Neuronal stem cell (in vitro differentiated cells): Measurements from ENCODE around the gene CCL20. TPM values are rescaled to one million over a fixed set of nuclear protein-coding genes. Genes with fewer than 3 reads are reported as not detected.

Experiments used
- DNase-seq: peaks from one replicate; pipeline ENCODE4 v3.0.0-alpha.2; 2013; ENCODE audit warnings: low spot score
- H2AFZ ChIP-seq: one replicate; pipeline ENCODE4 v1.6.1; 2013; ENCODE audit warnings: mild to moderate bottlenecking, low read length, inconsistent platforms
- H2AK5ac ChIP-seq: 2 replicates; pipeline ENCODE4 v1.6.1; 2013; ENCODE audit warnings: low read depth, mild to moderate bottlenecking, inconsistent platforms, low read length, moderate library complexity, mixed read lengths
- H2BK120ac ChIP-seq: 2 replicates; pipeline ENCODE4 v1.6.1; 2013; ENCODE audit warnings: low read depth, mild to moderate bottlenecking, inconsistent platforms, low read length, moderate library complexity, mixed read lengths
- H2BK12ac ChIP-seq: one replicate; pipeline ENCODE4 v1.6.1; 2013; ENCODE audit warnings: low read length, inconsistent platforms
- H2BK15ac ChIP-seq: 2 replicates; pipeline ENCODE4 v1.6.1; 2013; ENCODE audit warnings: mild to moderate bottlenecking, low read length, inconsistent platforms, mixed read lengths
- H2BK5ac ChIP-seq: one replicate; pipeline ENCODE4 v1.6.1; 2013; ENCODE audit warnings: inconsistent platforms, mild to moderate bottlenecking, low read length, moderate library complexity
- H3K14ac ChIP-seq: one replicate; pipeline ENCODE4 v1.6.1; 2013; ENCODE audit warnings: low read length, inconsistent platforms
- H3K18ac ChIP-seq: 2 replicates; pipeline ENCODE4 v1.6.1; 2013; ENCODE audit warnings: low read length, inconsistent platforms
- H3K23ac ChIP-seq: 2 replicates; pipeline ENCODE4 v1.6.1; 2013; ENCODE audit warnings: low read depth, mild to moderate bottlenecking, mixed read lengths, low read length, inconsistent platforms; ENCODE audit not compliant: poor library complexity
- H3K27ac ChIP-seq: replicated peaks from 3 replicates; pipeline ENCODE4 v1.5.1; 2013; ENCODE audit warnings: low read length, inconsistent platforms
- H3K27me3 ChIP-seq, 3 experiments: 2 replicates each; pipeline ENCODE4 v1.6.1; 2013; ENCODE audit warnings: low read length in 3 of 3, mild to moderate bottlenecking in 2 of 3, inconsistent platforms in 1 of 3, low read depth in 1 of 3, mixed read lengths in 1 of 3, moderate library complexity in 1 of 3; ENCODE audit not compliant: control insufficient read depth in 3 of 3, insufficient read depth in 3 of 3
- H3K36me3 ChIP-seq, 2 donors: replicated peaks in 1 of 2; 2 replicates each; pipeline ENCODE4 v1.6.1; 2013; ENCODE audit warnings: low read length in 2 of 2; ENCODE audit not compliant: control insufficient read depth in 2 of 2, insufficient read depth in 2 of 2
- H3K4ac ChIP-seq: 2 replicates; pipeline ENCODE4 v1.6.1; 2013; ENCODE audit warnings: inconsistent platforms, mild to moderate bottlenecking, low read length, moderate library complexity
- H3K4me1 ChIP-seq, 2 donors: 1 replicate in 1 of 2; 2 replicates in 1 of 2; pipeline ENCODE4 v1.6.1; 2013; ENCODE audit warnings: low read length in 2 of 2, low read depth in 1 of 2; ENCODE audit not compliant: control insufficient read depth in 2 of 2, insufficient read depth in 1 of 2
- H3K4me2 ChIP-seq: one replicate; pipeline ENCODE4 v1.6.1; 2013; ENCODE audit warnings: mild to moderate bottlenecking, low read length, inconsistent platforms; ENCODE audit not compliant: insufficient read depth, poor library complexity, severe bottlenecking
- H3K4me3 ChIP-seq, 2 donors: 2 replicates each; pipeline ENCODE4 v1.5.1; 2013; ENCODE audit warnings: low read length in 2 of 2, mild to moderate bottlenecking in 2 of 2, inconsistent platforms in 1 of 2, moderate library complexity in 1 of 2
- H3K79me1 ChIP-seq: one replicate; pipeline ENCODE4 v1.6.1; 2013; ENCODE audit warnings: low read depth, mild to moderate bottlenecking, inconsistent platforms, low read length, moderate library complexity
- H3K9ac ChIP-seq: one replicate; pipeline ENCODE4 v1.6.1; 2013; ENCODE audit warnings: mild to moderate bottlenecking, low read depth, low read length, inconsistent platforms; ENCODE audit not compliant: poor library complexity
- H3K9me3 ChIP-seq, 2 donors: replicated peaks in 1 of 2; 2 replicates each; pipeline versions ENCODE3 to v1.6.1; 2013; ENCODE audit warnings: low read length in 2 of 2, mild to moderate bottlenecking in 2 of 2, inconsistent platforms in 1 of 2, low read depth in 1 of 2, mixed read lengths in 1 of 2, moderate library complexity in 1 of 2; ENCODE audit not compliant: control insufficient read depth in 2 of 2, insufficient read depth in 1 of 2
- H4K8ac ChIP-seq: one replicate; pipeline ENCODE4 v1.6.1; 2013; ENCODE audit warnings: low read depth, mild to moderate bottlenecking, inconsistent platforms, low read length, moderate library complexity
- H4K91ac ChIP-seq: one replicate; pipeline ENCODE4 v1.6.1; 2013; ENCODE audit warnings: low read length, low read depth, mild to moderate bottlenecking, inconsistent platforms; ENCODE audit not compliant: poor library complexity
- WGBS, 2 donors: extraction: QIAGEN DNeasy Blood & Tissue Kit; methylation state at CpG; one replicate each; pipeline ENCODE4 v1.1.7; 2013; ENCODE audit warnings: missing lambda C conversion rate in 2 of 2, mixed read lengths in 1 of 2; ENCODE audit not compliant: insufficient read length in 2 of 2, insufficient replicate concordance in 1 of 2; ENCODE audit errors: extremely low coverage in 2 of 2; 5-methylcytosine and 5-hydroxymethylcytosine counted together
- small RNA-seq: library from polyadenylated mRNA; stranded (forward); fragments of <200 nt; extraction: miRNeasy Mini kit (QIAGEN cat#:217004); gene quantifications from one replicate; pipeline ENCODE3, GENCODE V24; 2013; ENCODE audit not compliant: insufficient read depth

Gene CCL20

GRCh38 chr2:227864161-227864756 lies 50.6 kb downstream of the CCL20 start:
- Histone ChIP-seq H3K9ac (no peak overlapping the region), H3K4me1 (peaks cover 0 to 7% of the 10 kb centered on the region in 2 donors), H3K4me3 (no peak overlapping the region), H2AFZ (no peak overlapping the region), H4K8ac (no peak overlapping the region), H3K9me3 (no peaks in the 10 kb centered on the region), H2BK5ac (no peak overlapping the region), H3K36me3 (no peaks in the 10 kb centered on the region), H2BK120ac (no peak overlapping the region), H2BK15ac (no peak overlapping the region), H3K4me2 (no peak overlapping the region), H3K4ac (no peak overlapping the region), H2BK12ac (no peak overlapping the region), H3K27me3 (no peaks in the 10 kb centered on the region), H3K14ac (no peak overlapping the region), H2AK5ac (no peak overlapping the region), H4K91ac (no peak overlapping the region), H3K18ac (no peak overlapping the region), H3K79me1 (no peaks in the 10 kb centered on the region), H3K23ac (no peak overlapping the region), H3K27ac (no peak overlapping the region)
- WGBS, 2 donors: no CpG with 5 or more reads among the region's 9 CpGs
- DNase-seq: no peak

GRCh38 chr2:227865291-227865690 lies 51.6 kb downstream of the CCL20 start:
- Histone ChIP-seq H2BK15ac (no peak overlapping the region), H2BK5ac (no peak overlapping the region), H3K14ac (no peak overlapping the region), H3K79me1 (no peaks in the 10 kb centered on the region), H3K27me3 (no peaks in the 10 kb centered on the region), H3K4me2 (no peak overlapping the region), H3K27ac (no peak overlapping the region), H3K18ac (no peak overlapping the region), H3K9ac (no peak overlapping the region), H4K91ac (no peak overlapping the region), H2AFZ (no peak overlapping the region), H2AK5ac (no peak overlapping the region), H2BK120ac (no peak overlapping the region), H3K4me3 (no peak overlapping the region), H3K9me3 (no peaks in the 10 kb centered on the region), H3K4me1 (peaks cover 0 to 7% of the 10 kb centered on the region in 2 donors), H3K23ac (no peak overlapping the region), H3K4ac (no peak overlapping the region), H2BK12ac (no peak overlapping the region), H3K36me3 (no peaks in the 10 kb centered on the region), H4K8ac (no peak overlapping the region)
- no CpG with 5 or more reads among the region's 4 CpGs for WGBS, 2 donors
- no peak for DNase-seq

Small RNA genes lying within 50 kb of the gene (small RNA-seq; reads per million reads assigned to genes)
- not detected for gene SNRPGP8
